Astrocyte (in vitro differentiated cells and primary cell): ENCODE data around the gene RALGPS1.

Experiments used
- EZH2 ChIP-seq: IDR thresholded peaks from 2 replicates; pipeline ENCODE4 v1.6.1; 2012; ENCODE audit warnings: mild to moderate bottlenecking, low read length, inconsistent platforms; ENCODE audit not compliant: insufficient read depth
- TF ChIP-seq, protein P1 (sequence below): IDR thresholded peaks from 2 replicates; pipeline ENCODE4 v1.5.1; 2011; ENCODE audit warnings: low read depth, mild to moderate bottlenecking, inconsistent platforms, low read length, moderate library complexity; ENCODE audit not compliant: insufficient read depth

DNA sequence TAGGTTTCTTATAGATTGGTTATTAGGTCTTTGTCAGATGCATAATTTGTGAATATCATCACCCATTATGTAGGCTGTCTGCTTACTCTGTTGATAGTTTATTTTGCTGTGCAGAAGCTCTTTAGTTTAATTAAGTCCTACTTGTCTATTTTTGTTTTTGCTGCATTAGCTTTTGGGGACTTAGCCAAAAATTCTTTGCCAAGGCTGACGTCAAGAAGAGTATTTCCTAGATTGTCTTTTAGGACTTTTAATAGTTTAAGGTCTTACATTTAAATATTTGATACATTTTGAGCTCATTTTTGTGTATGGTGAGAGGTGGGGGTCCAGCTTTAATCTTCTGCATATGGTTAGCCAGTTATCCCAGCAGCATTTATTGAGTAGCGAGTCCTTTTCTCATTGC, 232.7 kb downstream of the RALGPS1 start:
- TF ChIP-seq, protein P1, sequence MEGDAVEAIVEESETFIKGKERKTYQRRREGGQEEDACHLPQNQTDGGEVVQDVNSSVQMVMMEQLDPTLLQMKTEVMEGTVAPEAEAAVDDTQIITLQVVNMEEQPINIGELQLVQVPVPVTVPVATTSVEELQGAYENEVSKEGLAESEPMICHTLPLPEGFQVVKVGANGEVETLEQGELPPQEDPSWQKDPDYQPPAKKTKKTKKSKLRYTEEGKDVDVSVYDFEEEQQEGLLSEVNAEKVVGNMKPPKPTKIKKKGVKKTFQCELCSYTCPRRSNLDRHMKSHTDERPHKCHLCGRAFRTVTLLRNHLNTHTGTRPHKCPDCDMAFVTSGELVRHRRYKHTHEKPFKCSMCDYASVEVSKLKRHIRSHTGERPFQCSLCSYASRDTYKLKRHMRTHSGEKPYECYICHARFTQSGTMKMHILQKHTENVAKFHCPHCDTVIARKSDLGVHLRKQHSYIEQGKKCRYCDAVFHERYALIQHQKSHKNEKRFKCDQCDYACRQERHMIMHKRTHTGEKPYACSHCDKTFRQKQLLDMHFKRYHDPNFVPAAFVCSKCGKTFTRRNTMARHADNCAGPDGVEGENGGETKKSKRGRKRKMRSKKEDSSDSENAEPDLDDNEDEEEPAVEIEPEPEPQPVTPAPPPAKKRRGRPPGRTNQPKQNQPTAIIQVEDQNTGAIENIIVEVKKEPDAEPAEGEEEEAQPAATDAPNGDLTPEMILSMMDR = no peak
- TF ChIP-seq EZH2 = no peak
